Endometrial microvascular endothelial cells (primary cell): ENCODE data around the gene AP1M1. TPM values are rescaled to one million over a fixed set of nuclear protein-coding genes. Genes with fewer than 3 reads are reported as not detected.

Source experiments
- in situ Hi-C: cut with HindIII; loops from 2 replicates; pipeline ENCODE4 v1.10.0; 2017; ENCODE audit warnings: low sequenced_read_pairs, low pct_unique_long_range_greater_than_20kb; ENCODE audit errors: inconsistent ontology term
- total RNA-seq: library from RNA; depleted of rRNA; stranded (reverse); fragments of >200 nt; gene quantifications from one replicate; pipeline ENCODE4 v1.2.3, GENCODE V29; 2015; ENCODE audit errors: inconsistent ontology term

Gene AP1M1
- total RNA-seq, 1 donor from 2014 or later, result 173 TPM

DNA sequence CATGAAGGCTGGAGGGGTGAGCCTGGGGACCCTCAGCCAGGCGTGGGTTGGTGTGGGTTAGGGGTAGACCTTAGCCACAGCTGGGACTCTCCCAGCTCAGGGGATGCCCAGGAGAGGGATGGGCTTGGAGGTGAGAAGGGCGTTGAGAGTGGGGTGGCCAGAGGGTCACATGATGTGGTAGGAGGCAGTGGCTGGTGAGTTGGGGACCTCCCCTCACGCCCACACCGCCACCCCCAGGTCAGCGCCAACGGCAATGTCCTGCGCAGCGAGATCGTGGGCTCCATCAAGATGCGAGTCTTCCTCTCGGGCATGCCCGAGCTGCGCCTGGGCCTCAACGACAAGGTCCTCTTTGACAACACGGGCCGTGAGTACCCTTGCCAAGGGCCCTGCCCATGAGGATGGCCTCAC is 28.5 kb downstream of the AP1M1 start:
- in situ Hi-C loops, result no loop called here

DNA sequence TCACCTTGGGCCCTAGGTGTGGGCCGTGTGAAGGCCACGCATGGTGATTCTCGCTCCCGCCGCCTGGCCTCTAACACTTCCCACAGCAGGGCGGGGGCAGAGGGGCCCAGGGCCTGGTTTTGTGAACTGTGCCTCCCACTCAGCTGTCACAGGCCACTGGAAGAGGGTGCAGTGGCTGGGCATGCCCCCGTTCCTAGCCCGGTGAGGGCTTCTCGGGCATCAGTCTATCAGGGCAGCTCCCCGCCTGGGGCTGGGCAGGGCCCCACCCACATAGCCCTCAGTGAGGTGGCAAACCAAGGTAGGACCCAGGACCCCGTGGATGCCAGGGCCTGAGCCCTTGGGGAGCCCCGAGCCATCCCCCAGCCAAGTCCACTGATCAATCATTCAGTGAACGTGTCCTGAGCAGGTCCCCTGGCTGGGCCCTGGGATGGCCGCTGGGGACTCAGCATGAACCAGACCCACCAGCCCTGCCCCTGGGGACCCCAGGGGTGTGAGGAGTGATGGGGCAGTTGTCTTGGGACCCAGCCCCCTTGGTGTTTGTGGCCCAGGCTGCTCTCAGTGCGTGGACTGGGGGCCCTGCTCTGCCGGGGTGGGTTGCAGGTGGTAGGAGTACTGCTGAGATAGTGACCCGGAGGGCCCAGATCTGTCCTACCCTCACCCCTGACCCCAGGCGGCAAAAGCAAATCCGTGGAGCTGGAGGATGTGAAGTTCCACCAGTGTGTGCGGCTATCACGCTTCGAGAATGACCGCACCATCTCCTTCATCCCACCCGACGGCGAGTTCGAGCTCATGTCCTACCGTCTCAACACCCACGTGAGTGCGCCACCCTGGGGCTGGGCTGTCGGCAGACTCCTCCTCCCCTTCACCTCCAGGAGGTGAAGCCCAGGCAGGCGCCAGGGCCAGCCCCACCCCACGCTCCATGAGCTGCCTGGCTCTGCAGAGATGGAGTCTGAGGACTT is 29.4 kb downstream of the AP1M1 start:
- in situ Hi-C loops, result no loop called here

DNA sequence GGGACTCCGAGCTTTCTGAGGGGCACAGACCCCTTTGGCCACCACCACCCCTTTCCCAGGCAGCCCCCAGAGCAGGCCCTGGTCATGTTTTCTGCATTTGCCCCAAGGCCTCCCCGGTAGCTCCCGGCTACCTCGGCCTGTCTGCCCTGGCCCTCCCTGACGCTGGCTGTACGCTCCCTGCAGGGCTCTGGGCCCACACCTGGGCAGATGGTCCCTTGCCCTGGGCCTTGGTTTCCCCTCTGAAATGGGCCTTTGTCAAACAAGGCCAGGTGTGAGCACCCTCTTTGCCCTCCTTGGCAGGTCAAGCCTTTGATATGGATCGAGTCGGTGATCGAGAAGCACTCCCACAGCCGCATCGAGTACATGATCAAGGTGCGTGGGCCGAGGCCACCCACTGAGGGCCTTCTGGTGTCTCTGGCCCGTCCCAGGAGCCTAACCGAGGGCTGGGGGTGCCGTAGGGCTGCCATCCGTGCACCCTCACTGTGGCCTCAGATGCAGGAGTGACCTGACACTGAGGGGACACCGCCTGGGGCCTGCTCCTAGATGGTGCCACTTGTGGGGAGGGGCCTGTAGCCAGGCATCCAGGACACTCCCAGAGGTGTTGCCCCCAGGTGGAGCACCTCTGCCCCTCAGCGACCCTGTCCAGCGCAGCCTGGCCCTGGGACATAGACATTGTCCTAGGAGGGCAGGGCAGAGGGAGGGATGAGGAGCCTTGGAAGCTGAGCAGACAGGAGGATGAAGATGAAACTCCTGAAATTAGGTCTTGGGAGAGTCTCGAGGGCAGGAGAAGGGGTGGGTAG is 30.3 kb downstream of the AP1M1 start:
- in situ Hi-C loops, result no loop called here

DNA sequence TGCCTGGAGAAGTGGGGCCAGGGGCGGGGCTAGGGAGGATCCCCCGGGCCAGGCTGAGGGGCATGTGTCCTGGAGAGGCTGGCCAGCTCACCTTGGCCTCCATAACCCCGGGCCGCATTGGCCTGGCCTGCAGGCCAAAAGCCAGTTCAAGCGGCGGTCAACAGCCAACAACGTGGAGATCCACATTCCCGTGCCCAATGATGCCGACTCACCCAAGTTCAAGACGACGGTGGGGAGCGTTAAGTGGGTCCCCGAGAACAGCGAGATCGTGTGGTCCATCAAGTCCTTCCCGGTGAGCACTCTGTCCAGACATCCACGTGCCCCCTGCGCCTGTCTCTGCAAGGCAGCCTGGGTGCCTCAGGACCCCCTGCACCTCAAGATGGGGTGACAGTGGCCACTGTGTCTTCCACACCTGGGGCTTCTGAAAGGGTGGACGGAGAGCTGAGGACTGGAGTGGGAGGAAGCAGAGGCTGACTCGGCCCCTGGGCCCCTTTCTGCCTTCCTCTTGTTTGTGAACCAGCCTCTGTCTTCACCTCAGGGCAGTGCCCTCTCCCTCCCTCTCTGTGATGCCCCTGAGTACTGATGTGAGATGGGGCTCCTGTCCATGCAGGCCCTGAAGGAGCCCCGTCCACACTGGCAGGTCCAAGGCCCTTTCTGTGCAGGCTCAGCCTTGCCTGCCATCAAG is 31.1 kb downstream of the AP1M1 start:
- in situ Hi-C loops, result no loop called here

DNA sequence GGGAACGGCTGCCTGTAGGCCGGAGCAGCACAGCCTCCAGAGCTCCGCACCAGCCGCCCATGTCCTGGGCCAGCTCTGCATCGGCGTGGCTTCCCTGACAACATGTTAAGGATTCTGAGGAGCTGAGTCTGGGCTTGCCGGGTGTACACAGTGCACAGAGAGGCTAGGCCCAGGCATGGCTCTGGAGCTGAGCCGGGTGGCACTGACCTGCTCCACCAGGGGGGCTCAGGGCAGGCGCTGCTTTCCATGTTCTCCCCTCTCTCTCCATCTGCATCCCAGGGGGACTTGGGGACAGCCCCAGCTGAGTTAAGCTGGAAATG is 31.6 kb downstream of the AP1M1 start:
- in situ Hi-C loops, result no loop called here

DNA sequence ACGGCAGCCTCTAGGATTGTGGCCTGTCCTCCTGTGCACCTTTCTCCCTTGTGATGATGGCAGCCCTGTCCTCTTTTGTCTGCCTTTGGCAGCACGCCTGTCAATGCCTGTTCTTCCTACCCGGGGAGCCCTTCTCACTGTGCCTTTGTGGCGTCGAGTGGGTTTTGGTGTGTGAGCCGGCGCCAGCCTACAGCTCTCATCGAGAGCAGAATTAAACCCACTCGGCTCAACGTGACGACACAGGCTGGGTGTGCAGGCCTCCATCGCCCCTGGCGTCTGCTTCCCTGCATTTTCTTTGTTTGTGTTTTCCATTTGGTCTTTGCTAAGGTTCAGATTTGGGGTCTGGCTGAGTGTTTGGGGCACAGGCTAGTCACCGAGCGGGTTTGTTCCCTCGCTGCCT is 34.4 kb downstream of the AP1M1 start:
- in situ Hi-C loops, result loop anchor here (10.0 kb wide), 1 partner anchor 163 kb away; no protein-coding TSS in a partner anchor

DNA sequence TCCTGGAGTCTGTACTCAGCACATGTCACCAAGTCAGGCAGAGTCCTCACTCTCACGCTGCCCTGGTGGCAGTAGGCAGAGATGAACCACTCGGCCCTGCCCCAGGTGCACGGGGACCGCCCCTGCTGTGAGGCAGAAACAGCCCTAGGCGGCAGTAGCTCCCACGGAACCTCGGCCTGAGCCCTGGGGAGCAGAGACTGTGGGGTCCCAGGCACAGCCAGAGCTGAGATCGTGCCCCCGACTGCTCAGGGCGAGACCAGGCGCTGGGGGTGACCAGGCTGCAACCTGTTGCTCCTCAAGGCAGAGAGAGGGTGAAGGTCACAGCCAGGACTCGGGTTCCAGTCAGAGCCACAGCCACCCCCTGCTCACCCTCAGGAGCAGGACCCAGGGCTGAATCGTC is 34.9 kb downstream of the AP1M1 start:
- in situ Hi-C loops, result loop anchor here (10.0 kb wide), 1 partner anchor 162 kb away; no protein-coding TSS in a partner anchor

DNA sequence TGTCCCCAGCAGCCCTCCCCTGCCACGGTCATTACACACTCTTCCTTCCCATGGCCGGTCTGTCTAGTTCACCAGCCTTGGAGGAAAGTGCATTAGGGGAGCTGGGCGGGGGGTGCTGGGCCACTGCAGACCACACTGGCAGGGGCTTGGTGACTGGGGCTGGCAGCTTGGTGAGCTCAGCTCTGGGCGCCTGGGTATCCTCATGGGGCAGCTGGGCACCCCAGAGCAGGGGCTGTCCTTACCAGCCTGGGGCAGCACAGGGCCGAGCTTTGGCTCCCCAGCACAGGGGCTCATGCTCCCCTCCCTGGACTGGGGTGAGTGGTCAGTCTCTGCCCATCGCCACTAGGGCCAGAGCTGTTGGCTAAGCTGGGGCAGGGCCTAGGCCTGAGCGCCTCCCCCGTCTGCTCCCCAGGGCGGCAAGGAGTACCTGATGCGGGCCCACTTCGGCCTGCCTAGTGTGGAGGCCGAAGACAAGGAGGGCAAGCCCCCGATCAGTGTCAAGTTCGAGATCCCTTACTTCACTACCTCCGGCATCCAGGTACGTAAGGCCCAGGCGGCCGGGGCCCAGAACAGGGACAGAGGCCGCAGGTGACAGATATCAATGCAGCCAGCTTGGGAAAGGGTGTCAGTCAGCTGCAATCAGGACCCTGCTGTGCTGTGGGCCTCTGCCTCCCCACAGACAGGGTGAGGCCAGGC is 35.5 kb downstream of the AP1M1 start:
- in situ Hi-C loops, result loop anchor here (10.0 kb wide), 1 partner anchor 162 kb away; no protein-coding TSS in a partner anchor

DNA sequence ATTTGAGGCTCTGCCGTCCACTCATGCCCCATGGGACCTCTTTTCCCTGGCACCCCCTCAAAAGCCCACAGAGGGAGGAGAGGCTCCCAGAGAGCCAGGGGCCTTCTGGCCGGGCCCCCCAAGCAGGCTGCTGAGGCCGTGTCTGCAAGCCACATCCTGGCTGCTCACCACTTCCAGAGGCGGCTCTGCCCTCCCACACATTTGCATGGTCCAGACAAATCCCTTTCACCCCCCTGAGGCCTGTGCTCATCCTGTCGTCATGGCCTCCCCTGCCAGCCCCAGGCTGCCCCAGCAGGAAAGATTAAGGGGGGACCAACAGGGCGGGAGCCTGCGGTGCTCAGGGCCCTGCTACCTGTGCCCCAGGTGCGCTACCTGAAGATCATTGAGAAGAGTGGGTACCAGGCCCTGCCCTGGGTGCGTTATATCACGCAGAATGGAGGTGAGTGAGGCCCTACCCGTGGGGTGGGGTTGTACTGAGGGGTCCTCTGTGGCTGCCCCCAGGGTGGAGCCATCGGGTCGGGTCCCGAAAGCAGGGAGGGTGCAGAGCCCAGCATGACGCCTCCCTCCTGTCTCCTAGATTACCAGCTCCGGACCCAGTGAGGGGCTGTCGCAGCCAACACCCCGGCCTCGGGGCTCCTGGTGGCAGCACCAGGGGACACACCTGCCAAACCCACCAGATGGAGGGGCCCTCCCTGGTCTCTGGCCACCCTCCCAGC is 36.3 kb downstream of the AP1M1 start:
- in situ Hi-C loops, result loop anchor here (10.0 kb wide), 1 partner anchor 161 kb away; no protein-coding TSS in a partner anchor

DNA sequence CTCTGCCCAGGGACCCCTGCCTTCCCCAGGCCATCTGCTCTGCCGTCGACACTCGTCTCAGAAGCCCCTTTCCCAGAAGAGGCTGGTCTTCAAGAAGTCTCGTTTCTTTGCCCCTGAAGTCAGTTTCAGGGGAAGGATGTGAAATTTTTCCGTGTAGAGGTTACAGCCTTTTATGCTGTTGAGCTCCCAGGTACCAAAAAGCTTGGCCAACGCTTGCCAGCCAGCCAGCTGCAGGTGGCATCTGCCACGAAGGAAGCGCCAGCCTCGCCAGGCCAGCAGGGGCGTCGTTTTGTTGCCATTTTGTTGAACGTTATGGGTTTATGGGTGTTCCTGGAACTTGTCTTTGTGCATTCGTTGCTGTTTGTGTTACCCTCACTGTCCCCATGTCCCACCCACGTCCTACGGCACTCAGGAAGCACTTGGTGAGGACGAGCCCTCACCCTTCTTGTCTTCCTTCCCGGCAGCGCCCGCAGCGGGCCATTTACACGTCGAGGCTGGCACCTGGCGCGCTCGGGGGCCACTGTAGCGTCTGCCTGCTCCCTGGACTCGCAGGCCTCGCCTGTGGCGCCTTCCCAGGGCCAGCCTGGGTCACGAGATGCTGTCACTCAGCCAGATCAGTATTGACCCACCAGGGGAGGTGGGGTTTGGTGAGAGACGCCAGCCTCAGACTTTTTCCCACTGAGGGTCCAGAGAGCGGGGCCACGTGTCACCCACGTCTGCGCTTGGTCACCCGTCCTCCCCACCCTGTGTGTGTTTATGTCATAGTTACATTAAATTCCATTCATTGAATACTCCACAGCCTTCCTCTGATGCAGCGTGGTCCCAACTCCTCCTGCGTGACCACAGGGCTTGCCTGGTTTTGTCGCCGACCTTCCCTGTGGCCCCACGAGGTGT is 37.1 kb downstream of the AP1M1 start:
- in situ Hi-C loops, result loop anchor here (10.0 kb wide), 1 partner anchor 160 kb away; no protein-coding TSS in a partner anchor

DNA sequence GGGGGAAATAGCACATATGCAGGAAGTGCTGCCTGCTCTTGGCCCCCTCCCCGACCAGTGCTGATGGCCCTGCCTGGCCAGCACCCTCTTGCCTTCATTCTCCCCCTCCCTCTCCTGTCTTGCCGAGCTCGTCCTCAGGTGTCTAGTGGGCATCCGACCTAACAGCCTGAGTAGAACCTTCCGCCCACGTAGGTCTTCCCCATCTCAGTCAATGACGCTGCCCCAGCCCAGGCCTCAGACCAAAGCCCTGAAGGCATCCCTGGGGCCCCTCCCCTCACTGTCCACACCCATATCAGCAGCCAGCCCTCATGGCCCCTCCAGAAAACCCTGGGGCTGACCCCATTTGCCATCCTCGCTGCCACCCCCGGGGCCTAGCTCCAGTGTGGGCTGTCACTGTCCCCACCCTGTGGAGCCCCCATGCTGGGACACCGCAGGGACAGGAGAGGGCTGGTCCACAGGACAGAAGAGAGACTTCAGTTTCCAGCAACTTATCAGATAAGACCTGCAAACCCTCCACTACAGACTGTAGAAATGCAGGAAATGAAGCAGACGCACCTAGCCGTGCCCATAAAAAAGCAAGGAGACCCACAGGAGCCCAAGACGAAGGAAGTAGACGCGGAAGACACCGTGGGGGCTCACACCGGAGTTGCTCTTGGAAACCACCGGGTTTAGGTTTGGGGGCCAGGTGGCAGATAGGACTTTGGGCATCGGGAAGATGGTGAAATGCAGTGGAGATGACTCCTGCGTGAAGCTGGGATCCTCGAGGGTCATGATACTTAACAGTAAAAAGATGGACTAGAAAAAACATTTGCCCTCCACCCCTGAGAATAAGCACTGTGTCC is 38.3 kb downstream of the AP1M1 start:
- in situ Hi-C loops, result loop anchor here (10.0 kb wide), 1 partner anchor 159 kb away; no protein-coding TSS in a partner anchor

DNA sequence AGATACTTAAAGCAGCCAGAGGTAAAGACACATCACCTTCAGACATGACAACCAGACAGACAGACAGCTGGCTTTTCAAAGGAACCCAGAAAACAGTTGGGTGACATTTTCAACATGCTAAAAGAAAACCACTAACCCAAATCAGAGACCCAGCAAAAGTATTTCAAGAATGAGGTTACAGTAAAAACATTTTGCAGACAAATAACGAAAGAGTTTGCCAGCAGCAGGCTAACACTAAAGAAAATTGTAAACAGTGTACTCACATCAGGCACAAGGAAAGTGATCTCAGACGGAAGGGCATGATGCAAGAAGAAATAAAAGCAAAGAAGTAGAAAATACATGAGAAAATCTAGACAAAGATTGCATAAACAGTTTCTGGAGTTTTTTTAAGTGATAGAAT is 46.4 kb downstream of the AP1M1 start:
- in situ Hi-C loops, result no loop called here

DNA sequence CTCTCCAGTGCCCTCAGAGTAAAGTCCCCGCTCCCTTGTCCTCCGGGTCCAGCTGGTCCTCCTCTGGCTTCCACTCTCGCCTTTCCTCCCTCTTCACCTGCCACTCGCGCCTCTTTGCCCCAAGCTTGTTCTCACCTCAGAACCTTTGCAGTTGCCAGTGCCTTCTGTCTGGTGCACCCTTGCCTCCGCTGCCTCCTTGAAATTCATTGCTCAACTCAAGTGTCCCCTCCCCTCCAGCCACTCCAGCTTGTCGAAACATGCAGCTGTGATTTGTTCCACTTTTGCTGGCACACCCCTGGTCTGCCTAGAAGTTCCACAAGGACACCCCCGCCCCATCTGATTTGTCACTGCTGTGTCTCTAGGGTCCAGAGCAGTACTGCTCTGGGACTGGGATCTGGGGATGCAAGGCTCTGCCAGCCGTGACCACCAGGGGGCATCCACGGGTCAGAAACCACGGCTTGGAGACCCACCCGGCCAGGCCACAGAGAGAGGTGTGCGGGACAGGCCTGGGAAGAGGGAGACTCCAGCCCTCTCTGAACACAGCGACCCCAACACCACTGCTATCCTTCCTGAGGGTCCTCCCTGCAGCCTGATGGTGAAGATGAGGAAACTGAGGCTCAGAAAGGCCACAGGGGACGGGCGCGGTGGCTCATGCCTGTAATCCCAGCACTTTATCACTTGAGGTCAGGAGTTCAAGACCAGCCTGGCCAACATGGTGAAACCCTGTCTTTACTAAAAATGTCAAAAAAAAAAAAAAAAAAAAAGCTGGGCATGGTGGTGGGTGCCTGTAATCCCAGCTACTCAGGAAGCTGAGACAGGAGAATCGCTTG is 49.9 kb downstream of the AP1M1 start:
- in situ Hi-C loops, result no loop called here

DNA sequence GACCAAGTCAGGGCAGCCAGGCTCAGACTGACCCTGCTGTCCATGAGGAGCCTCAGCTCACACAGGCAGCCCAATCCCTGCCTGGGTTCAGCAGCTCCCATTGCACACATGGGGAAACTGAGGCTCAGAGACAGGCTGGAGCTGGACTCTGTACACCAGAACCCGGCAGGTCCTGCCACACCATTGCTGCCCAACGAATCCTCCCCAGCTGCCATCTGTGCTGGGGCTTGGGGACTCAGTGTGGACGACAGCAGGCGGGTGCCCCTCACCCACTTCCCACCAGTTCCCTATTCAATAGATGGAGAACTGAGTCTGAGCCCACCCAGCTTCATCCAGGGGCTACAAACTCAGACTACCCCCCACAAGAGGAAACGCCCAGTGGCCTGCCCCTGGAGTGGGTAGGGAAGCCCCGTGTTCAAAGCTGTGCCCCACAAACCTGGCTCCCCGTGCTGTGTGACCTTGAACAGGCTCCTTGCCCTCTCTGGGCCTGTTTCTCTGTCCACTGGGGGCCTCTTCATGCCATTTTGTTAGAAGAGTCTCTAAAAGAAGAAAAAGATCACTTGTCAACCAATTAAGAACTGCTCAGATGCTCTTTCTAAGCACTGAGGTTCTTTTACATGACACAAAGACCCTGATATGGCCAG is 50.8 kb downstream of the AP1M1 start:
- in situ Hi-C loops, result no loop called here

DNA sequence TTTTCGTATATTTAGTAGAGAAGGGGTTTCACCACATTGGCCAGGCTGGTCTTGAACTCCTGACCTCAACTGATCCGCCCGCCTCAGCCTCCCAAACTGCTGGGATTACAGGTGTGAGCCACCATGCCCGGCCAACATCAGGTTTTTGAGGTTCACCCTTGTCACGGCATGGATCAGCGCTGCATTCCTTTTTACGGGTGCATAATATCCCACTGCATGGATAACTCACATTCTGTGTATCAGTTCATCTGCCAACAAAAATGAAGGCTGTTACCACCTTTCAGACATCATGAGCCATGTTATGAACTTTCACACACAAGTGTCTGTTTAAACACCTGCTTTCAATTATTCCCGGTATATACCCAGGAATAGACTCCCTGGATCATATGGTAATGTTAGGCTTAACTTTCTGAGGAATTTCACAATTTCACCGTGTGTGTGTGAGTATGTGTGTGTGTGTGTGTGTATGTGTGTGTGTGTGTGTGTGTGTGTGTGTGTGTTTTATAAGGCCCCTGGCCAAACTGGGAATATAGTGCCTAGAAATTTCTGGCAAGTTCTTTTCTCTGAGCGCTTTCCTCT is 52.2 kb downstream of the AP1M1 start:
- in situ Hi-C loops, result no loop called here
